GM12878 (cell line): ENCODE data around the gene VSX2. TPM values are rescaled to one million over a fixed set of nuclear protein-coding genes. Genes with fewer than 3 reads are reported as not detected.

Source experiments
- BACH1 ChIP-seq: fragments of 450-650 bp; IDR thresholded peaks from 2 replicates; pipeline ENCODE4 v1.6.1; 2017; ENCODE audit warnings: mild to moderate bottlenecking, borderline replicate concordance
- BHLHE40 ChIP-seq, 2 experiments: fragments of 450-650 bp in 1 of 2; IDR thresholded peaks; 2 replicates each; pipeline ENCODE4 v1.6.1; 2011 to 2017; ENCODE audit warnings: low read depth in 2 of 2, borderline replicate concordance in 1 of 2, improper control_type of control experiment in 1 of 2, low read length in 1 of 2, mild to moderate bottlenecking in 1 of 2
- BMI1 ChIP-seq: fragments of 450-650 bp; IDR thresholded peaks from 2 replicates; pipeline ENCODE4 v1.6.1; 2016; ENCODE audit warnings: mild to moderate bottlenecking, moderate library complexity, borderline replicate concordance
- CBX3 ChIP-seq: fragments of 200-600 bp; sonication (generic); IDR thresholded peaks from 2 replicates; pipeline ENCODE4 v1.6.1; 2016; ENCODE audit warnings: low read depth, borderline replicate concordance
- CEBPB ChIP-seq, 2 experiments: fragments of 150-350 bp in 1 of 2; IDR thresholded peaks; 2 replicates each; pipeline ENCODE4 v1.6.1; 2012 to 2014; ENCODE audit warnings: low read depth in 2 of 2, low read length in 2 of 2, borderline replicate concordance in 1 of 2, inconsistent platforms in 1 of 2
- DPF2 ChIP-seq: fragments of 450-650 bp; IDR thresholded peaks from 2 replicates; pipeline ENCODE4 v1.6.1; 2017; ENCODE audit warnings: mild to moderate bottlenecking
- FOS ChIP-seq: IDR thresholded peaks from 3 replicates; pipeline ENCODE4 v1.6.1; 2011; ENCODE audit warnings: borderline replicate concordance; ENCODE audit not compliant: insufficient read length; ENCODE audit errors: extremely low read depth
- LARP7 ChIP-seq: fragments of 450-650 bp; IDR thresholded peaks from 2 replicates; pipeline ENCODE4 v1.6.1; 2017; ENCODE audit warnings: mild to moderate bottlenecking
- NR2C1 ChIP-seq: fragments of 450-650 bp; IDR thresholded peaks from 2 replicates; pipeline ENCODE4 v1.6.1; 2017; ENCODE audit warnings: antibody characterized with exemption, mild to moderate bottlenecking, moderate library complexity
- NR2F1 ChIP-seq: fragments of 450-650 bp; conservative IDR thresholded peaks from 2 replicates; pipeline ENCODE4 v1.6.1; 2017; ENCODE audit warnings: mild to moderate bottlenecking
- RBBP5 ChIP-seq: fragments of 200-600 bp; sonication (generic); conservative IDR thresholded peaks from 2 replicates; pipeline ENCODE4 v1.6.1; 2016
- RUNX3 ChIP-seq: IDR thresholded peaks from 2 replicates; pipeline ENCODE4 v1.6.1; 2012; ENCODE audit warnings: low read length, inconsistent platforms
- SP1 ChIP-seq: IDR thresholded peaks from one replicate; pipeline ENCODE4 v1.6.1; 2011; ENCODE audit warnings: low read depth, low read length
- SREBF2 ChIP-seq: IDR thresholded peaks from 2 replicates; pipeline ENCODE4 v1.6.1; 2012; ENCODE audit warnings: mild to moderate bottlenecking, low read length
- SUPT20H ChIP-seq: IDR thresholded peaks from 2 replicates; pipeline ENCODE4 v1.6.1; 2011; ENCODE audit warnings: low read depth, mild to moderate bottlenecking, low read length, moderate library complexity, borderline replicate concordance; ENCODE audit not compliant: control insufficient read depth
- YY1 ChIP-seq: IDR thresholded peaks from 2 replicates; pipeline ENCODE4 v1.6.1; 2011; ENCODE audit warnings: low read depth, mild to moderate bottlenecking, low read length
- ZNF217 ChIP-seq: fragments of 450-650 bp; IDR thresholded peaks from 2 replicates; pipeline ENCODE4 v1.6.1; 2017; ENCODE audit warnings: antibody characterized with exemption, mild to moderate bottlenecking
- polyA plus RNA-seq, 11 experiments: library from polyadenylated mRNA; depleted of rRNA in 4 of 11; unstranded in 6 of 11; stranded (reverse) in 5 of 11; fragments of >200 nt; fragmentation: Nextera tagmentation in 4 of 11; fragmentation: Illumina TruSeq in 1 of 11; extraction: Ambion mirVana in 4 of 11; extraction: Trizol in 1 of 11; gene quantifications; 1 replicate in 1 of 11; 2 replicates in 10 of 11; pipeline versions ENCODE4 v1.2.1 to v1.2.3, GENCODE V29; 2011 to 2016; ENCODE audit warnings: inconsistent platforms in 2 of 11, missing spikeins in 2 of 11, low read depth in 1 of 11
- total RNA-seq, 4 experiments: library from RNA; depleted of rRNA in 3 of 4; stranded (reverse); fragments of >200 nt in 3 of 4; fragmentation: Illumina TruSeq in 1 of 4; extraction: Trizol in 1 of 4; gene quantifications; 2 replicates each; pipeline versions ENCODE4 v1.2.1 to v1.2.3, GENCODE V29; 2013 to 2021
- TF ChIP-seq, protein P1 (sequence below): fragments of 450-650 bp; IDR thresholded peaks from 2 replicates; pipeline ENCODE4 v1.6.1; 2017; ENCODE audit warnings: mild to moderate bottlenecking, moderate library complexity
- TF ChIP-seq, protein P2 (sequence below): fragments of 450-650 bp; formaldehyde crosslinking; IDR thresholded peaks from 2 replicates; pipeline ENCODE4 v1.4.0; 2020; ENCODE audit warnings: mild to moderate bottlenecking, moderate library complexity
- TF ChIP-seq, protein P3 (sequence below): fragments of 450-650 bp; IDR thresholded peaks from 2 replicates; pipeline ENCODE4 v1.6.1; 2018; ENCODE audit warnings: borderline replicate concordance, mild to moderate bottlenecking; ENCODE audit not compliant: partially characterized antibody

VSX2 gene
- total and polyA plus RNA-seq, 10 of the 15 experiments (the other 5 are each of a cell fraction or from before 2014, with no cell fraction given), result 0.04 to 0.05 TPM; not detected in 8

DNA sequence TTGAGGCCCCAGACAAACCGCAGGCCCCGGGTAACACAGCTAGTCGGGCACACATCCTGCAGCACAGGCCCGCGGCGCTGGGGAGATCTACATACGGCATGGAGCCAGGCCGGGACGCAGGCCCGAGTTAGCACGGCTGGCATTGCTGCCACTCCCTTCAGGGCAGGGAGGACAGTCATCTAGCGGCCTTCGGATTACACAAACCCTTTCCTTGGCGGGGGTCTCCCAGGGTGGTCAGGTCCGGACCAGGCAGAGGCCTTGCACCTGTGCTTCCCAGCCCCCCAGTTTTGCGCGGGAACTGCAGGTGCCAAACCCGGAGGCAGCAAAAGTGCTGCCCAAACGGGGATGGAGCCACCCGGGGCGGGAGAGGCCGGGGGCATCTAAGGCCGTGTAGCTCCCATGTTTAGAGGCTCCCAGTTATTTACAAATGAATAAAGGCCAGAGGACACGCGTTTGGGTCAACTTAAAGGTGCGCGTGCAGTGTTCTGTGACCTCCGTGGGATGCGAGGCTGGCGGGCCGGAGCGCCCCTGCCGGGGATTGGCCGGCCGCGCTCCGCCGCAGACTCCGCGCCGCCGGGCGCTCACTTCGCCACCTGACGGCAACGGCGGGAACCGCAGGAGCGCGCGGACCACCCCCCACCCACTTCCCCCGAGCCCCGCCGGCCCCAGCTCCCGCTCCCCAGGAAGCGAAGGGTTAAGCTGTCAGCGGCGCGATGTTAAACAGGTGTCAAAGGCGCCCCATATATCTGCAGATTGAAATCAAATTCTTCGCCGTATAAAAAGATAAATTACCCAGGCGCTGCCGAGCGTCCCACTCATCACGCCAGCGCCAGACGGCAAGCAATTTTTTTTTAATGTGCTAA is 18.1 kb downstream of the VSX2 start (continued):
- TF ChIP-seq, protein P1, sequence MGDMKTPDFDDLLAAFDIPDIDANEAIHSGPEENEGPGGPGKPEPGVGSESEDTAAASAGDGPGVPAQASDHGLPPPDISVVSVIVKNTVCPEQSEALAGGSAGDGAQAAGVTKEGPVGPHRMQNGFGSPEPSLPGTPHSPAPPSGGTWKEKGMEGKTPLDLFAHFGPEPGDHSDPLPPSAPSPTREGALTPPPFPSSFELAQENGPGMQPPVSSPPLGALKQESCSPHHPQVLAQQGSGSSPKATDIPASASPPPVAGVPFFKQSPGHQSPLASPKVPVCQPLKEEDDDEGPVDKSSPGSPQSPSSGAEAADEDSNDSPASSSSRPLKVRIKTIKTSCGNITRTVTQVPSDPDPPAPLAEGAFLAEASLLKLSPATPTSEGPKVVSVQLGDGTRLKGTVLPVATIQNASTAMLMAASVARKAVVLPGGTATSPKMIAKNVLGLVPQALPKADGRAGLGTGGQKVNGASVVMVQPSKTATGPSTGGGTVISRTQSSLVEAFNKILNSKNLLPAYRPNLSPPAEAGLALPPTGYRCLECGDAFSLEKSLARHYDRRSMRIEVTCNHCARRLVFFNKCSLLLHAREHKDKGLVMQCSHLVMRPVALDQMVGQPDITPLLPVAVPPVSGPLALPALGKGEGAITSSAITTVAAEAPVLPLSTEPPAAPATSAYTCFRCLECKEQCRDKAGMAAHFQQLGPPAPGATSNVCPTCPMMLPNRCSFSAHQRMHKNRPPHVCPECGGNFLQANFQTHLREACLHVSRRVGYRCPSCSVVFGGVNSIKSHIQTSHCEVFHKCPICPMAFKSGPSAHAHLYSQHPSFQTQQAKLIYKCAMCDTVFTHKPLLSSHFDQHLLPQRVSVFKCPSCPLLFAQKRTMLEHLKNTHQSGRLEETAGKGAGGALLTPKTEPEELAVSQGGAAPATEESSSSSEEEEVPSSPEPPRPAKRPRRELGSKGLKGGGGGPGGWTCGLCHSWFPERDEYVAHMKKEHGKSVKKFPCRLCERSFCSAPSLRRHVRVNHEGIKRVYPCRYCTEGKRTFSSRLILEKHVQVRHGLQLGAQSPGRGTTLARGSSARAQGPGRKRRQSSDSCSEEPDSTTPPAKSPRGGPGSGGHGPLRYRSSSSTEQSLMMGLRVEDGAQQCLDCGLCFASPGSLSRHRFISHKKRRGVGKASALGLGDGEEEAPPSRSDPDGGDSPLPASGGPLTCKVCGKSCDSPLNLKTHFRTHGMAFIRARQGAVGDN, result no peak
- TF ChIP-seq, protein P2, sequence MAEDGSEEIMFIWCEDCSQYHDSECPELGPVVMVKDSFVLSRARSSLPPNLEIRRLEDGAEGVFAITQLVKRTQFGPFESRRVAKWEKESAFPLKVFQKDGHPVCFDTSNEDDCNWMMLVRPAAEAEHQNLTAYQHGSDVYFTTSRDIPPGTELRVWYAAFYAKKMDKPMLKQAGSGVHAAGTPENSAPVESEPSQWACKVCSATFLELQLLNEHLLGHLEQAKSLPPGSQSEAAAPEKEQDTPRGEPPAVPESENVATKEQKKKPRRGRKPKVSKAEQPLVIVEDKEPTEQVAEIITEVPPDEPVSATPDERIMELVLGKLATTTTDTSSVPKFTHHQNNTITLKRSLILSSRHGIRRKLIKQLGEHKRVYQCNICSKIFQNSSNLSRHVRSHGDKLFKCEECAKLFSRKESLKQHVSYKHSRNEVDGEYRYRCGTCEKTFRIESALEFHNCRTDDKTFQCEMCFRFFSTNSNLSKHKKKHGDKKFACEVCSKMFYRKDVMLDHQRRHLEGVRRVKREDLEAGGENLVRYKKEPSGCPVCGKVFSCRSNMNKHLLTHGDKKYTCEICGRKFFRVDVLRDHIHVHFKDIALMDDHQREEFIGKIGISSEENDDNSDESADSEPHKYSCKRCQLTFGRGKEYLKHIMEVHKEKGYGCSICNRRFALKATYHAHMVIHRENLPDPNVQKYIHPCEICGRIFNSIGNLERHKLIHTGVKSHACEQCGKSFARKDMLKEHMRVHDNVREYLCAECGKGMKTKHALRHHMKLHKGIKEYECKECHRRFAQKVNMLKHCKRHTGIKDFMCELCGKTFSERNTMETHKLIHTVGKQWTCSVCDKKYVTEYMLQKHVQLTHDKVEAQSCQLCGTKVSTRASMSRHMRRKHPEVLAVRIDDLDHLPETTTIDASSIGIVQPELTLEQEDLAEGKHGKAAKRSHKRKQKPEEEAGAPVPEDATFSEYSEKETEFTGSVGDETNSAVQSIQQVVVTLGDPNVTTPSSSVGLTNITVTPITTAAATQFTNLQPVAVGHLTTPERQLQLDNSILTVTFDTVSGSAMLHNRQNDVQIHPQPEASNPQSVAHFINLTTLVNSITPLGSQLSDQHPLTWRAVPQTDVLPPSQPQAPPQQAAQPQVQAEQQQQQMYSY (CRISPR knock-in tag), result no peak
- TF ChIP-seq FOS (no peak), BHLHE40 (IDR thresholded peaks at IDR 0.05; ENCODE audit: borderline replicate concordance in 1 of 2, low read depth in 2 of 2, low read length in 1 of 2) (peak in 1 of 2 experiments; percentile 45; a peak in 1 of 4 replicates), LARP7 (0 out of 2 replicates have a peak, but pooled peaks have one; percentile 43), BMI1 (no peak), ZNF217 (no peak), YY1 (peak; percentile 63), SUPT20H (no peak), SP1 (no peak), RBBP5 (no peak), RUNX3 (peak; percentile 63), DPF2 (peak; percentile 52; the same call in 1 of the 2 replicates), NR2F1 (peak; percentile 47), CEBPB (IDR thresholded peaks at IDR 0.05; ENCODE audit: borderline replicate concordance in 1 of 2, low read depth in 2 of 2, low read length in 2 of 2) (no peak), NR2C1 (no peak), SREBF2 (no peak), BACH1 (0 out of 2 replicates have a peak, but pooled peaks have one; percentile 33), CBX3 (no peak)
- TF ChIP-seq, protein P3, sequence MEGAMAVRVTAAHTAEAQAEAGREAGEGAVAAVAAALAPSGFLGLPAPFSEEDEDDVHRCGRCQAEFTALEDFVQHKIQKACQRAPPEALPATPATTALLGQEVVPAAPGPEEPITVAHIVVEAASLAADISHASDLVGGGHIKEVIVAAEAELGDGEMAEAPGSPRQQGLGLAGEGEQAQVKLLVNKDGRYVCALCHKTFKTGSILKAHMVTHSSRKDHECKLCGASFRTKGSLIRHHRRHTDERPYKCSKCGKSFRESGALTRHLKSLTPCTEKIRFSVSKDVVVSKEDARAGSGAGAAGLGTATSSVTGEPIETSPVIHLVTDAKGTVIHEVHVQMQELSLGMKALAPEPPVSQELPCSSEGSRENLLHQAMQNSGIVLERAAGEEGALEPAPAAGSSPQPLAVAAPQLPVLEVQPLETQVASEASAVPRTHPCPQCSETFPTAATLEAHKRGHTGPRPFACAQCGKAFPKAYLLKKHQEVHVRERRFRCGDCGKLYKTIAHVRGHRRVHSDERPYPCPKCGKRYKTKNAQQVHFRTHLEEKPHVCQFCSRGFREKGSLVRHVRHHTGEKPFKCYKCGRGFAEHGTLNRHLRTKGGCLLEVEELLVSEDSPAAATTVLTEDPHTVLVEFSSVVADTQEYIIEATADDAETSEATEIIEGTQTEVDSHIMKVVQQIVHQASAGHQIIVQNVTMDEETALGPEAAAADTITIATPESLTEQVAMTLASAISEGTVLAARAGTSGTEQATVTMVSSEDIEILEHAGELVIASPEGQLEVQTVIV, result no peak
